ENCODE results near the gene CEP19. TPM values are rescaled to one million over a fixed set of nuclear protein-coding genes. Genes with fewer than 3 reads are reported as not detected.
"Not testable (repeated sequence)": the region's sequence is repeated elsewhere in the genome, so short reads cannot be mapped to it uniquely, and the experiment has no call there.

The CEP19 gene
- total RNA-seq, 2 experiments from 2014 or later, result 4.6 to 5.6 TPM

GRCh38 chr3:196739671-196740480, 27.8 kb upstream of the CEP19 start, which contains the start of gene PAK2:
PAK2 (plus strand) TSS chr3:196739857; CDS start chr3:196782647, 42,790 bp downstream.
- Mint-ChIP-seq H3K4me1 (ENCODE audit: low read depth) (peaks cover 22% of the 10 kb centered on the region), H3K27me3 (ENCODE audit: low read depth) (no peaks in the 10 kb centered on the region), H3K27ac (peak within 1 kb of the TSS; percentile 97), H3K36me3 (ENCODE audit: low read depth) (peaks cover 32% of the 10 kb centered on the region), H3K9me3 (ENCODE audit: insufficient read depth) (no peaks in the 10 kb centered on the region), H3K4me3 (peak within 1 kb of the TSS; percentile 96)
- POLR2A ChIA-PET, result interaction anchor here (0.5 to 3.1 kb wide), 11 partner anchors 9 to 203 kb away, joined by 3 to 16 read pairs (median 7); partner anchors contain the start of genes CEP19, FBXO45, NCBP2 and PIGX
- CTCF ChIA-PET, result interaction anchor here (0.9 to 1.5 kb wide), 5 partner anchors 28 to 211 kb away, joined by 3 to 7 read pairs (median 3); partner anchors contain the start of genes CEP19 and PIGX
- DNase-seq, result peak; percentile 92
- ATAC-seq, result peak; percentile 92

GRCh38 chr3:196737655-196738054, 25.6 kb upstream of the CEP19 start:
- H3K9me3 Mint-ChIP-seq (ENCODE audit: insufficient read depth), result no peaks in the 10 kb centered on the region
- H3K27me3 Mint-ChIP-seq (ENCODE audit: low read depth), result no peaks in the 10 kb centered on the region
- H3K4me3 Mint-ChIP-seq, result no peak overlapping the region
- POLR2A ChIA-PET, result no interaction called here
- no peak for DNase-seq
- no peak overlapping the region for H3K27ac Mint-ChIP-seq
- peaks cover 38% of the 10 kb centered on the region for H3K36me3 Mint-ChIP-seq (ENCODE audit: low read depth)
- peaks cover 16% of the 10 kb centered on the region for H3K4me1 Mint-ChIP-seq (ENCODE audit: low read depth)
- no peak for ATAC-seq
- CTCF ChIA-PET, result no interaction called here

GRCh38 chr3:196736670-196737374, 24.8 kb upstream of the CEP19 start:
- Mint-ChIP-seq H3K27me3 (ENCODE audit: low read depth) (no peaks in the 10 kb centered on the region), H3K9me3 (ENCODE audit: insufficient read depth) (no peaks in the 10 kb centered on the region), H3K27ac (no peak overlapping the region), H3K4me1 (ENCODE audit: low read depth) (peaks cover 16% of the 10 kb centered on the region), H3K36me3 (ENCODE audit: low read depth) (peaks cover 38% of the 10 kb centered on the region), H3K4me3 (no peak overlapping the region)
- CTCF ChIA-PET, result no interaction called here
- POLR2A ChIA-PET, result no interaction called here
- DNase-seq, result no peak
- no peak for ATAC-seq

- no peak overlapping the region for H3K4me3 Mint-ChIP-seq
- ChIA-PET CTCF (no interaction called here), POLR2A (no interaction called here)
- no peak for DNase-seq
- peaks cover 39% of the 10 kb centered on the region for H3K36me3 Mint-ChIP-seq (ENCODE audit: low read depth)
- no peaks in the 10 kb centered on the region for H3K27me3 Mint-ChIP-seq (ENCODE audit: low read depth)
- H3K27ac Mint-ChIP-seq, result no peak overlapping the region
- peaks cover 7% of the 10 kb centered on the region for H3K4me1 Mint-ChIP-seq (ENCODE audit: low read depth)
- no peaks in the 10 kb centered on the region for H3K9me3 Mint-ChIP-seq (ENCODE audit: insufficient read depth)
- ATAC-seq, result no peak
These were observed 23.7 kb upstream of the CEP19 start for GRCh38 chr3:196735751-196736150.

GRCh38 chr3:196726788-196727675, 15.0 kb upstream of the CEP19 start:
- no peaks in the 10 kb centered on the region for H3K9me3 Mint-ChIP-seq (ENCODE audit: insufficient read depth)
- peak overlapping the region; percentile 26 for H3K27ac Mint-ChIP-seq
- no peak overlapping the region for H3K4me3 Mint-ChIP-seq
- peak; percentile 83 for ATAC-seq
- no peak for DNase-seq
- H3K27me3 Mint-ChIP-seq (ENCODE audit: low read depth), result no peaks in the 10 kb centered on the region
- H3K36me3 Mint-ChIP-seq (ENCODE audit: low read depth), result peaks cover 60% of the 10 kb centered on the region
- peaks cover 26% of the 10 kb centered on the region for H3K4me1 Mint-ChIP-seq (ENCODE audit: low read depth)
- ChIA-PET POLR2A (interaction anchor here (1.2 kb wide), 1 partner anchor 215 kb away, joined by 3 read pairs; the partner anchor contains the start of gene NCBP2), CTCF (no interaction called here)

- peaks cover 3% of the 10 kb centered on the region for H3K4me1 Mint-ChIP-seq (ENCODE audit: low read depth)
These were observed 9.0 kb upstream of the CEP19 start for GRCh38 chr3:196721097-196721496.

GRCh38 chr3:196717162-196717561, 5.1 kb upstream of the CEP19 start:
- peaks cover 46% of the 10 kb centered on the region for H3K36me3 Mint-ChIP-seq (ENCODE audit: low read depth)
- POLR2A ChIA-PET; H3K9me3 Mint-ChIP-seq (ENCODE audit: insufficient read depth); H3K4me3 Mint-ChIP-seq; H3K27ac Mint-ChIP-seq; ATAC-seq; H3K27me3 Mint-ChIP-seq (ENCODE audit: low read depth); DNase-seq: not testable (repeated sequence)
- H3K4me1 Mint-ChIP-seq (ENCODE audit: low read depth), result peaks cover 24% of the 10 kb centered on the region
- CTCF ChIA-PET, result interaction anchor here (1.1 kb wide), 2 partner anchors 8 to 32 kb away, joined by 3 read pairs; no protein-coding TSS in a partner anchor

More at GRCh38 chr3:196721097-196721496, 9.0 kb upstream of the CEP19 start:
- Mint-ChIP-seq H3K36me3 (ENCODE audit: low read depth) (peaks cover 56% of the 10 kb centered on the region), H3K27ac (no peak overlapping the region), H3K27me3 (ENCODE audit: low read depth) (no peaks in the 10 kb centered on the region), H3K9me3 (ENCODE audit: insufficient read depth) (peaks cover 9% of the 10 kb centered on the region), H3K4me3 (no peak overlapping the region)
- POLR2A ChIA-PET, result no interaction called here
- ATAC-seq, result no peak
- no peak for DNase-seq
- CTCF ChIA-PET, result interaction anchor here (0.8 to 1.1 kb wide), 2 partner anchors 11 to 24 kb away, joined by 3 to 5 read pairs; no protein-coding TSS in a partner anchor

GRCh38 chr3:196712514-196713413, 714 bp upstream of the CEP19 start:
- Mint-ChIP-seq H3K27ac (peak overlapping the region; percentile 89), H3K27me3 (ENCODE audit: low read depth) (no peaks in the 10 kb centered on the region), H3K9me3 (ENCODE audit: insufficient read depth) (no peaks in the 10 kb centered on the region), H3K4me1 (ENCODE audit: low read depth) (peaks cover 37% of the 10 kb centered on the region), H3K36me3 (ENCODE audit: low read depth) (peaks cover 19% of the 10 kb centered on the region), H3K4me3 (peak overlapping the region; percentile 86)
- DNase-seq (no peak), ATAC-seq (peak; percentile 4)
- ChIA-PET POLR2A (interaction anchor here (0.6 to 2.0 kb wide), 11 partner anchors 13 to 229 kb away, joined by 3 to 16 read pairs (median 5); partner anchors contain the start of genes FBXO45, NCBP2, PAK2 and WDR53), CTCF (interaction anchor here (1.0 to 1.1 kb wide), 3 partner anchors 27 to 103 kb away, joined by 3 to 6 read pairs (median 3); partner anchors contain the start of gene PAK2)

- peaks cover 6% of the 10 kb centered on the region for H3K36me3 Mint-ChIP-seq (ENCODE audit: low read depth)
- no peaks in the 10 kb centered on the region for H3K9me3 Mint-ChIP-seq (ENCODE audit: insufficient read depth)
- H3K4me3 Mint-ChIP-seq, result no peak overlapping the region
- DNase-seq (no peak), ATAC-seq (no peak)
- ChIA-PET POLR2A (interaction anchor here (1.2 to 1.5 kb wide), 2 partner anchors 12 to 234 kb away, joined by 3 to 5 read pairs; partner anchors contain the start of gene NCBP2), CTCF (interaction anchor here (0.7 to 2.5 kb wide), 7 partner anchors 9 to 186 kb away, joined by 3 to 18 read pairs (median 4); no protein-coding TSS in a partner anchor)
- peaks cover 20% of the 10 kb centered on the region for H3K4me1 Mint-ChIP-seq (ENCODE audit: low read depth)
- H3K27me3 Mint-ChIP-seq (ENCODE audit: low read depth), result no peaks in the 10 kb centered on the region
- H3K27ac Mint-ChIP-seq, result no peak overlapping the region
These were observed 3.6 kb downstream of the CEP19 start for GRCh38 chr3:196708467-196708866.

- no peak for ATAC-seq
- ChIA-PET CTCF (interaction anchor here (0.9 to 2.5 kb wide), 7 partner anchors 14 to 185 kb away, joined by 3 to 18 read pairs (median 4); no protein-coding TSS in a partner anchor), POLR2A (interaction anchor here (0.9 to 1.5 kb wide), 3 partner anchors 56 to 235 kb away, joined by 3 to 5 read pairs (median 4); partner anchors contain the start of genes FBXO45, NCBP2 and WDR53)
- H3K9me3 Mint-ChIP-seq (ENCODE audit: insufficient read depth), result no peaks in the 10 kb centered on the region
- H3K27ac Mint-ChIP-seq, result no peak overlapping the region
- peaks cover 13% of the 10 kb centered on the region for H3K4me1 Mint-ChIP-seq (ENCODE audit: low read depth)
- H3K27me3 Mint-ChIP-seq (ENCODE audit: low read depth), result no peaks in the 10 kb centered on the region
- H3K36me3 Mint-ChIP-seq (ENCODE audit: low read depth), result peaks cover 2% of the 10 kb centered on the region
- DNase-seq, result no peak
- no peak overlapping the region for H3K4me3 Mint-ChIP-seq
These were observed 4.5 kb downstream of the CEP19 start for GRCh38 chr3:196707566-196707965.

Measured in activated CD8-positive, alpha-beta T cell treated with anti-CD3 and anti-CD28 coated beads, Interleukin-2, amount 10 ng/mL, durations not matched to agents 7 days and 5 days (primary cell).